K562 (cell line): ENCODE results near the gene ISCA1. TPM values are rescaled to one million over a fixed set of nuclear protein-coding genes. Genes with fewer than 3 reads are reported as not detected.

ENCODE experiments used
- ATF7 ChIP-seq: fragments of 450-650 bp; IDR thresholded peaks from 2 replicates; pipeline ENCODE4 v1.7.1; 2014; ENCODE audit warnings: mild to moderate bottlenecking, moderate library complexity
- BDP1 ChIP-seq: IDR thresholded peaks from 3 replicates; pipeline ENCODE4 v1.6.1; 2011; ENCODE audit not compliant: insufficient read length, insufficient read depth
- CHD4 ChIP-seq: fragments of 200-600 bp; sonication (generic); IDR thresholded peaks from 3 replicates; pipeline ENCODE4 v1.6.1; 2012; ENCODE audit warnings: low read depth, mild to moderate bottlenecking, mixed read lengths, low read length, inconsistent platforms; ENCODE audit not compliant: insufficient read depth, insufficient replicate concordance, poor library complexity, severe bottlenecking
- E2F4 ChIP-seq: sonication (generic); formaldehyde crosslinking; IDR thresholded peaks from 2 replicates; pipeline ENCODE4 v1.8.0; 2022; ENCODE audit warnings: mild to moderate bottlenecking, low read depth, missing genetic modification reagents
- FOS ChIP-seq: IDR thresholded peaks from 3 replicates; pipeline ENCODE4 v1.6.1; 2011; ENCODE audit not compliant: insufficient read length; ENCODE audit errors: extremely low read depth
- FOSL1 ChIP-seq: fragments of 200-800 bp; sonication (Bioruptor generic); conservative IDR thresholded peaks from 2 replicates; pipeline ENCODE4 v1.6.1; 2016; ENCODE audit warnings: missing genetic modification characterization, missing compliant biosample characterization
- GABPB1 ChIP-seq: sonication (generic); formaldehyde crosslinking; IDR thresholded peaks from 2 replicates; pipeline ENCODE4 v1.8.0; 2022; ENCODE audit warnings: mild to moderate bottlenecking, missing genetic modification reagents
- HLTF ChIP-seq: fragments of 450-650 bp; IDR thresholded peaks from 2 replicates; pipeline ENCODE4 v1.6.1; 2016
- MTF1 ChIP-seq: fragments of 250-450 bp; sonication (Bioruptor Pico); IDR thresholded peaks from 2 replicates; pipeline ENCODE4 v1.9.0; 2021; ENCODE audit warnings: moderate library complexity, mild to moderate bottlenecking, inconsistent platforms, borderline replicate concordance
- MYC ChIP-seq, 2 experiments: fragments of 250-450 bp in 1 of 2; sonication (Bioruptor Pico) in 1 of 2; IDR thresholded peaks; 2 replicates each; pipeline versions ENCODE4 v1.5.1 to v1.6.1; 2012 to 2021; ENCODE audit warnings: low read depth in 2 of 2, borderline replicate concordance in 1 of 2, improper control_type of control experiment in 1 of 2, low read length in 1 of 2, mild to moderate bottlenecking in 1 of 2, moderate library complexity in 1 of 2
- NFIC ChIP-seq: fragments of 450-650 bp; IDR thresholded peaks from 2 replicates; pipeline ENCODE4 v1.6.1; 2017; ENCODE audit warnings: mild to moderate bottlenecking, inconsistent platforms
- PHTF2 ChIP-seq: fragments of 250-450 bp; sonication (Bioruptor Pico); IDR thresholded peaks from 2 replicates; pipeline ENCODE4 v1.5.0; 2021; ENCODE audit warnings: mild to moderate bottlenecking
- POLR2AphosphoS2 ChIP-seq: IDR thresholded peaks from 2 replicates; pipeline ENCODE4 v1.6.1; 2012; ENCODE audit warnings: low read length, improper control_type of control experiment
- REST ChIP-seq, 2 experiments: fragments of 450-650 bp; formaldehyde crosslinking in 1 of 2; IDR thresholded peaks; 2 replicates each; pipeline versions ENCODE4 v1.4.0 to v1.6.1; 2014 to 2020; ENCODE audit warnings: mild to moderate bottlenecking in 2 of 2, borderline replicate concordance in 1 of 2, low read depth in 1 of 2
- ZBTB7A ChIP-seq: IDR thresholded peaks from 2 replicates; pipeline ENCODE4 v1.6.1; 2011; ENCODE audit warnings: low read depth, mild to moderate bottlenecking, low read length, moderate library complexity, borderline replicate concordance; ENCODE audit not compliant: control insufficient read depth
- ZC3H11A ChIP-seq: IDR thresholded peaks from 2 replicates; pipeline ENCODE4 v1.6.1; 2012; ENCODE audit warnings: low read depth, low read length, improper control_type of control experiment
- ZNF217 ChIP-seq: sonication (generic); formaldehyde crosslinking; IDR thresholded peaks from 2 replicates; pipeline ENCODE4 v1.8.0; 2022; ENCODE audit warnings: mild to moderate bottlenecking, missing genetic modification reagents
- ZNF408 ChIP-seq: fragments of 250-450 bp; sonication (Bioruptor Pico); IDR thresholded peaks from 2 replicates; pipeline ENCODE4 v1.4.0; 2020; ENCODE audit warnings: low read depth, mild to moderate bottlenecking, moderate library complexity
- ZNF586 ChIP-seq: fragments of 450-650 bp; formaldehyde crosslinking; conservative IDR thresholded peaks from 2 replicates; pipeline ENCODE4 v1.4.0; 2020; ENCODE audit warnings: mild to moderate bottlenecking, moderate library complexity
- polyA plus RNA-seq, 8 experiments: library from polyadenylated mRNA; depleted of rRNA in 4 of 8; stranded (reverse) in 5 of 8; unstranded in 3 of 8; fragments of >200 nt; fragmentation: Nextera tagmentation in 2 of 8; fragmentation: Illumina TruSeq in 1 of 8; extraction: Ambion mirVana in 2 of 8; extraction: Trizol in 1 of 8; gene quantifications; 2 replicates each; pipeline versions ENCODE4 v1.2.1 to v1.2.3, GENCODE V29; 2011 to 2014; ENCODE audit warnings: inconsistent platforms in 1 of 8, missing spikeins in 1 of 8
- total RNA-seq, 7 experiments: library from RNA; depleted of rRNA in 6 of 7; stranded (reverse); fragments of >200 nt in 6 of 7; fragmentation: Illumina TruSeq in 2 of 7; extraction: Trizol in 2 of 7; gene quantifications; 2 replicates each; pipeline versions ENCODE4 v1.2.1 to v1.2.3, GENCODE V29; 2011 to 2021; ENCODE audit warnings: low replicate concordance in 1 of 7

Gene ISCA1
- total and polyA plus RNA-seq, 9 of the 15 experiments (the other 6 are each of a cell fraction or from before 2014, with no cell fraction given) = 6.5 to 27.1 (median 20.0) TPM

GRCh38 chr9:86282979-86283535 lies 719 bp upstream of the ISCA1 start (continued):
- no peak for TF ChIP-seq ZNF408 (CRISPR knock-in tag)
- TF ChIP-seq GABPB1 = no peak
- peak; percentile 36; the same call in 1 of the 2 replicates for TF ChIP-seq FOSL1 (tag)
- no peak for TF ChIP-seq ZC3H11A
- TF ChIP-seq POLR2AphosphoS2 = no peak
- TF ChIP-seq ZBTB7A = no peak
- TF ChIP-seq MYC (IDR thresholded peaks at IDR 0.05; ENCODE audit: low read depth, low read length) = 0 out of 2 replicates have a peak, but pooled peaks have one; percentile 9
- TF ChIP-seq MYC (CRISPR knock-in tag; IDR thresholded peaks at IDR 0.05; ENCODE audit: borderline replicate concordance, low read depth) = no peak
- 0 out of 2 replicates have a peak, but pooled peaks have one; percentile 9 for TF ChIP-seq REST (IDR thresholded peaks at IDR 0.05; ENCODE audit: borderline replicate concordance)
- TF ChIP-seq REST (CRISPR knock-in tag; IDR thresholded peaks at IDR 0.05; ENCODE audit: low read depth) = no peak
- TF ChIP-seq E2F4 = no peak
- no peak for TF ChIP-seq ZNF586 (CRISPR knock-in tag)
- no peak for TF ChIP-seq PHTF2
- TF ChIP-seq NFIC = no peak
- TF ChIP-seq FOS = no peak
- no peak for TF ChIP-seq MTF1
- no peak for TF ChIP-seq CHD4
- TF ChIP-seq BDP1 = no peak
- no peak for TF ChIP-seq HLTF
- TF ChIP-seq ZNF217 (CRISPR knock-in tag) = no peak
- TF ChIP-seq ATF7 = no peak
